Adrenal gland (tissue), 5 donors: ENCODE data around the gene LIPC.

Experiments used
- CTCF ChIP-seq, 6 experiments: fragments of 450-650 bp in 4 of 6; fragments of 200-600 bp in 2 of 6; sonication (generic) in 1 of 6; IDR thresholded peaks; 1 replicate in 5 of 6; 2 replicates in 1 of 6; pipeline versions ENCODE4 v1.5.1 to v1.8.0; 2016 to 2021; ENCODE audit warnings: antibody characterized with exemption in 6 of 6, mild to moderate bottlenecking in 2 of 6, moderate library complexity in 1 of 6
- POLR2A ChIP-seq, 2 donors: fragments of 450-650 bp; IDR thresholded peaks; one replicate each; pipeline ENCODE4 v1.6.1; 2017; ENCODE audit warnings: antibody characterized with exemption in 2 of 2, mild to moderate bottlenecking in 2 of 2, moderate library complexity in 1 of 2
- donor health status: DM: no; HTN: no; CAD: no.

GRCh38 chr15:58548308-58549012, 116.7 kb downstream of the LIPC start:
- no peak for TF ChIP-seq CTCF (IDR thresholded peaks at IDR 0.05)
- no peak for TF ChIP-seq POLR2A (IDR thresholded peaks at IDR 0.05)
